B cell (primary cell): ENCODE data around the gene ZKSCAN7. TPM values are rescaled to one million over a fixed set of nuclear protein-coding genes. Genes with fewer than 3 reads are reported as not detected.

Experiments used
- ATAC-seq: fragments of 200-7000 bp; cut with Tn5 transposase; one replicate; pipeline ENCODE4 v1.10.0; 2021; ENCODE audit warnings: low read depth, mild to moderate bottlenecking, moderate number of reproducible peaks, moderate library complexity
- CTCF ChIA-PET: fragments of 350-600 bp; sonication (Branson Sonifier 250); formaldehyde crosslinking; loops from one replicate; lab custom pipeline; 2021; ENCODE audit warnings: antibody characterized with exemption, inconsistent platforms; lab: Charles Lee
- POLR2A ChIA-PET: fragments of 350-600 bp; sonication (Branson Sonifier 250); formaldehyde crosslinking; loops from one replicate; lab custom pipeline; 2021; ENCODE audit warnings: antibody characterized with exemption; lab: Charles Lee
- DNase-seq: peaks from one replicate; pipeline ENCODE4 v3.0.0; 2013
- H2AFZ ChIP-seq: 2 replicates; pipeline ENCODE4 v1.6.1; 2012; ENCODE audit warnings: mild to moderate bottlenecking, low read depth, low read length; ENCODE audit not compliant: insufficient read depth, poor library complexity, severe bottlenecking
- H3K27ac ChIP-seq, 2 donors: 1 replicate in 1 of 2; 2 replicates in 1 of 2; pipeline ENCODE4 v1.5.1; 2012 to 2013; ENCODE audit warnings: low read length in 2 of 2, mild to moderate bottlenecking in 2 of 2, moderate library complexity in 1 of 2
- H3K27me3 ChIP-seq, 4 experiments: fragments of 200-600 bp in 1 of 4; sonication (generic) in 1 of 4; replicated peaks in 1 of 4; 1 replicate in 2 of 4; 2 replicates in 2 of 4; pipeline versions ENCODE4 v1.6.1 to v1.7.0; 2013 to 2016; ENCODE audit warnings: low read length in 3 of 4, mild to moderate bottlenecking in 2 of 4, mixed read lengths in 1 of 4, moderate library complexity in 1 of 4; ENCODE audit not compliant: insufficient read depth in 4 of 4, control insufficient read depth in 3 of 4; ENCODE audit errors: control extremely low read depth in 1 of 4
- H3K36me3 ChIP-seq, 2 experiments: replicated peaks in 1 of 2; 1 replicate in 1 of 2; 2 replicates in 1 of 2; pipeline versions ENCODE4 v1.6.1 to v1.7.1; 2013; ENCODE audit warnings: low read length in 1 of 2; ENCODE audit not compliant: insufficient read depth in 2 of 2, control insufficient read depth in 1 of 2; ENCODE audit errors: control extremely low read depth in 1 of 2, extremely low read depth in 1 of 2
- H3K4me1 ChIP-seq, 2 donors: fragments of 200-600 bp in 1 of 2; sonication (generic) in 1 of 2; 1 replicate in 1 of 2; 2 replicates in 1 of 2; pipeline versions ENCODE4 v1.5.1 to v1.6.1; 2013 to 2017; ENCODE audit warnings: low read length in 2 of 2; ENCODE audit not compliant: control insufficient read depth in 2 of 2, insufficient read depth in 2 of 2
- H3K4me2 ChIP-seq: replicated peaks from 2 replicates; pipeline ENCODE3; 2012; ENCODE audit warnings: mild to moderate bottlenecking, low read depth, low read length; ENCODE audit not compliant: poor library complexity, severe bottlenecking
- H3K4me3 ChIP-seq, 5 experiments: fragments of 200-600 bp in 1 of 5; sonication (generic) in 1 of 5; 1 replicate in 3 of 5; 2 replicates in 2 of 5; pipeline versions ENCODE4 v1.5.1 to v1.7.0; 2011 to 2016; ENCODE audit warnings: low read length in 4 of 5, mild to moderate bottlenecking in 4 of 5, low read depth in 2 of 5, control low read depth in 1 of 5, moderate library complexity in 1 of 5; ENCODE audit not compliant: insufficient read depth in 1 of 5; ENCODE audit errors: control extremely low read depth in 1 of 5, extremely low read depth in 1 of 5
- H3K79me2 ChIP-seq: fragments of 200-600 bp; sonication (generic); one replicate; pipeline ENCODE4 v1.6.0; 2016; ENCODE audit warnings: low read length; ENCODE audit not compliant: control insufficient read depth, insufficient read depth
- H3K9ac ChIP-seq: fragments of 200-600 bp; sonication (generic); 2 replicates; pipeline ENCODE4 v1.6.1; 2017; ENCODE audit warnings: mild to moderate bottlenecking, low read length, moderate library complexity
- H3K9me3 ChIP-seq, 3 donors: one replicate each; pipeline versions ENCODE4 v1.6.1 to v1.7.1; 2013; ENCODE audit warnings: low read length in 2 of 3; ENCODE audit not compliant: control insufficient read depth in 2 of 3, insufficient read depth in 1 of 3; ENCODE audit errors: control extremely low read depth in 1 of 3
- H4K20me1 ChIP-seq: 2 replicates; pipeline ENCODE4 v1.6.0; 2012; ENCODE audit warnings: mild to moderate bottlenecking, low read length; ENCODE audit not compliant: insufficient read depth, control insufficient read depth, poor library complexity, severe bottlenecking
- H3K27ac Mint-ChIP-seq: one replicate; pipeline ENCODE4 v1.8.0; 2021; ENCODE audit warnings: mixed read lengths
- H3K27me3 Mint-ChIP-seq: one replicate; pipeline ENCODE4 v1.8.0; 2021; ENCODE audit warnings: mixed read lengths
- H3K4me1 Mint-ChIP-seq: one replicate; pipeline ENCODE4 v1.8.0; 2021; ENCODE audit warnings: mixed read lengths
- H3K4me3 Mint-ChIP-seq: one replicate; pipeline ENCODE4 v1.8.0; 2021; ENCODE audit warnings: mixed read lengths
- H3K9me3 Mint-ChIP-seq: one replicate; pipeline ENCODE4 v1.8.0; 2022; ENCODE audit warnings: mixed read lengths; ENCODE audit not compliant: insufficient read depth
- EZH2 ChIP-seq: IDR thresholded peaks from 2 replicates; pipeline ENCODE4 v1.6.1; 2012; ENCODE audit warnings: borderline replicate concordance, low read depth, mild to moderate bottlenecking, moderate library complexity, low read length; ENCODE audit not compliant: insufficient read depth, poor library complexity, severe bottlenecking
- WGBS: methylation state at CpG from one replicate; pipeline ENCODE4 v1.1.5; 2013; ENCODE audit warnings: missing lambda C conversion rate; ENCODE audit not compliant: insufficient coverage; 5-methylcytosine and 5-hydroxymethylcytosine counted together
- intact Hi-C: fragments of 100-400 bp; cut with micrococcal nuclease; formaldehyde crosslinking; loops from one replicate; pipeline ENCODE4 v1.10.0; 2022
- polyA plus RNA-seq: library from polyadenylated mRNA; depleted of rRNA; stranded (reverse); fragments of >200 nt; gene quantifications from 2 replicates; pipeline ENCODE4 v1.2.3, GENCODE V29; 2012
- total RNA-seq, 2 donors: library from RNA; stranded (reverse); fragments of 120-200 nt in 1 of 2; gene quantifications; 1 replicate in 1 of 2; 2 replicates in 1 of 2; pipeline versions ENCODE4 v1.2.3 to v1.2.4, GENCODE V29; 2013 to 2022
- TF ChIP-seq, protein P1 (sequence below): fragments of 200-600 bp; IDR thresholded peaks from one replicate; pipeline ENCODE4 v1.8.0; 2022; ENCODE audit warnings: antibody characterized with exemption, mild to moderate bottlenecking

The ZKSCAN7 gene
- total and polyA plus RNA-seq, 2 donors (not counting 1 experiment from before 2014, with no cell fraction given), result 3.4 to 8.5 TPM

- Mint-ChIP-seq H3K4me1 (peaks cover 24% of the 10 kb centered on the region), H3K9me3 (peaks cover 2% of the 10 kb centered on the region), H3K27ac (peak overlapping the region; percentile 83), H3K4me3 (peak overlapping the region; percentile 90), H3K27me3 (peaks cover 5% of the 10 kb centered on the region)
- 0% methylated on average over 1 of the region's 5 CpGs for WGBS
- Histone ChIP-seq H3K4me3 (peak overlapping the region; percentile 49 to 91 (median 79)), H3K27me3 (no peaks in the 10 kb centered on the region), H3K9me3 (peaks cover 0 to 7% (median 0%) of the 10 kb centered on the region in 3 donors), H3K79me2 (peaks cover 9% of the 10 kb centered on the region), H2AFZ (peak overlapping the region; percentile 90), H3K9ac (peak overlapping the region; percentile 80), H3K36me3 (peaks cover 1 to 2% of the 10 kb centered on the region in 2 experiments), H3K4me2 (peak overlapping the region; percentile 85), H4K20me1 (no peaks in the 10 kb centered on the region), H3K4me1 (peaks cover 13 to 16% of the 10 kb centered on the region in 2 donors), H3K27ac (peak overlapping the region in 1 of 2 donors; percentile 79)
- no peak for ATAC-seq
- CTCF ChIA-PET, result interaction anchor here (1.8 kb wide), 1 partner anchor 23 kb away, joined by 6 read pairs; no protein-coding TSS in a partner anchor
- intact Hi-C loops, result loop anchor here (1.0 to 10.0 kb wide), 5 partner anchors 23 to 217 kb away; partner anchors contain the start of genes TCAIM, ZNF445 and ZNF501
- no peak for DNase-seq
- no peak for TF ChIP-seq EZH2
- TF ChIP-seq, protein P1, sequence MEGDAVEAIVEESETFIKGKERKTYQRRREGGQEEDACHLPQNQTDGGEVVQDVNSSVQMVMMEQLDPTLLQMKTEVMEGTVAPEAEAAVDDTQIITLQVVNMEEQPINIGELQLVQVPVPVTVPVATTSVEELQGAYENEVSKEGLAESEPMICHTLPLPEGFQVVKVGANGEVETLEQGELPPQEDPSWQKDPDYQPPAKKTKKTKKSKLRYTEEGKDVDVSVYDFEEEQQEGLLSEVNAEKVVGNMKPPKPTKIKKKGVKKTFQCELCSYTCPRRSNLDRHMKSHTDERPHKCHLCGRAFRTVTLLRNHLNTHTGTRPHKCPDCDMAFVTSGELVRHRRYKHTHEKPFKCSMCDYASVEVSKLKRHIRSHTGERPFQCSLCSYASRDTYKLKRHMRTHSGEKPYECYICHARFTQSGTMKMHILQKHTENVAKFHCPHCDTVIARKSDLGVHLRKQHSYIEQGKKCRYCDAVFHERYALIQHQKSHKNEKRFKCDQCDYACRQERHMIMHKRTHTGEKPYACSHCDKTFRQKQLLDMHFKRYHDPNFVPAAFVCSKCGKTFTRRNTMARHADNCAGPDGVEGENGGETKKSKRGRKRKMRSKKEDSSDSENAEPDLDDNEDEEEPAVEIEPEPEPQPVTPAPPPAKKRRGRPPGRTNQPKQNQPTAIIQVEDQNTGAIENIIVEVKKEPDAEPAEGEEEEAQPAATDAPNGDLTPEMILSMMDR, result no peak
- POLR2A ChIA-PET, result interaction anchor here (1.2 kb wide), 1 partner anchor 206 kb away, joined by 3 read pairs; the partner anchor contains the start of genes KIAA1143 and KIF15
These were observed 730 bp downstream of the ZKSCAN7 start for GRCh38 chr3:44555723-44556122.

GRCh38 chr3:44557074-44557473 lies 2.1 kb downstream of the ZKSCAN7 start:
- WGBS, result 98% methylated on average over 9 of the region's 9 CpGs
- no peaks in the 10 kb centered on the region for H3K9me3 Mint-ChIP-seq
- Histone ChIP-seq H2AFZ (no peak overlapping the region), H3K4me2 (no peak overlapping the region), H3K27ac (no peak overlapping the region), H3K4me1 (peaks cover 13 to 16% of the 10 kb centered on the region in 2 donors), H3K27me3 (no peaks in the 10 kb centered on the region), H3K79me2 (peaks cover 9% of the 10 kb centered on the region), H3K36me3 (peaks cover 1 to 6% of the 10 kb centered on the region in 2 experiments), H3K4me3 (no peak overlapping the region), H3K9me3 (peaks cover 0 to 11% (median 4%) of the 10 kb centered on the region in 3 donors), H4K20me1 (no peaks in the 10 kb centered on the region), H3K9ac (no peak overlapping the region)
- DNase-seq (no peak), ATAC-seq (no peak)
- TF ChIP-seq, protein P1, result no peak
- TF ChIP-seq EZH2, result no peak
- ChIA-PET CTCF (interaction anchor here (1.3 kb wide), 1 partner anchor 24 kb away, joined by 4 read pairs; no protein-coding TSS in a partner anchor), POLR2A (no interaction called here)
- intact Hi-C loops, result loop anchor here (10.0 kb wide), 1 partner anchor 168 kb away; the partner anchor contains the start of gene ZNF501
- no peak overlapping the region for H3K4me3 Mint-ChIP-seq
- H3K27me3 Mint-ChIP-seq, result no peaks in the 10 kb centered on the region
- H3K27ac Mint-ChIP-seq, result no peak overlapping the region
- peaks cover 24% of the 10 kb centered on the region for H3K4me1 Mint-ChIP-seq
